ENCODE data around the gene RGSL1. TPM values are rescaled to one million over a fixed set of nuclear protein-coding genes. Genes with fewer than 3 reads are reported as not detected.
A peak's percentile ranks its signal among the peaks of the same experiment; 100 is the strongest.

Gene RGSL1
- total and polyA plus RNA-seq, 9 of the 15 experiments (the other 6 are each of a cell fraction or from before 2014, with no cell fraction given) = 0.03 TPM; not detected in 8

- no peak for TF ChIP-seq NR2C2 (CRISPR knock-in tag; IDR thresholded peaks at IDR 0.05)
- peak; percentile 58; the same call in 1 of the 2 replicates for TF ChIP-seq NR2C2 (tag; IDR thresholded peaks at IDR 0.05)
- no peak for TF ChIP-seq BRD9 (IDR thresholded peaks at IDR 0.05; ENCODE audit: low read depth, partially characterized antibody)
- 0 out of 2 replicates have a peak, but pooled peaks have one; percentile 31 for TF ChIP-seq ZNF766 (CRISPR knock-in tag; conservative IDR thresholded peaks at IDR 0.05)
- TF ChIP-seq ZBTB1 (CRISPR knock-in tag; IDR thresholded peaks at IDR 0.05; ENCODE audit: borderline replicate concordance, low read depth) = no peak
- TF ChIP-seq NR3C1 (CRISPR knock-in tag; IDR thresholded peaks at IDR 0.05) = no peak
- TF ChIP-seq CHD2 (IDR thresholded peaks at IDR 0.05; ENCODE audit: low read depth, low read length) = no peak
- no peak for TF ChIP-seq NONO (IDR thresholded peaks at IDR 0.05; ENCODE audit: low read depth in 2 of 2, low read length in 1 of 2)
- TF ChIP-seq, protein P1, sequence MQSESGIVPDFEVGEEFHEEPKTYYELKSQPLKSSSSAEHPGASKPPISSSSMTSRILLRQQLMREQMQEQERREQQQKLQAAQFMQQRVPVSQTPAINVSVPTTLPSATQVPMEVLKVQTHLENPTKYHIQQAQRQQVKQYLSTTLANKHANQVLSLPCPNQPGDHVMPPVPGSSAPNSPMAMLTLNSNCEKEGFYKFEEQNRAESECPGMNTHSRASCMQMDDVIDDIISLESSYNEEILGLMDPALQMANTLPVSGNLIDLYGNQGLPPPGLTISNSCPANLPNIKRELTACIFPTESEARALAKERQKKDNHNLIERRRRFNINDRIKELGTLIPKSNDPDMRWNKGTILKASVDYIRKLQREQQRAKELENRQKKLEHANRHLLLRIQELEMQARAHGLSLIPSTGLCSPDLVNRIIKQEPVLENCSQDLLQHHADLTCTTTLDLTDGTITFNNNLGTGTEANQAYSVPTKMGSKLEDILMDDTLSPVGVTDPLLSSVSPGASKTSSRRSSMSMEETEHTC (IDR thresholded peaks at IDR 0.05) = no peak
- no peak for TF ChIP-seq FOXJ2 (tag; IDR thresholded peaks at IDR 0.05)
- TF ChIP-seq ELF2 (CRISPR knock-in tag; IDR thresholded peaks at IDR 0.05) = peak; percentile 11; the same call in 1 of the 2 replicates
- TF ChIP-seq ZSCAN29 (IDR thresholded peaks at IDR 0.05) = no peak
- no peak for TF ChIP-seq NR2C1 (IDR thresholded peaks at IDR 0.05)
- peak; percentile 66; the same call in 1 of the 2 replicates for TF ChIP-seq NR2C1 (tag; IDR thresholded peaks at IDR 0.05)
- no peak for TF ChIP-seq ZC3H11A (IDR thresholded peaks at IDR 0.05; ENCODE audit: low read depth, low read length)
- no peak for TF ChIP-seq CEBPG (CRISPR knock-in tag; IDR thresholded peaks at IDR 0.05)
- TF ChIP-seq CEBPG (tag; conservative IDR thresholded peaks at IDR 0.05 in 1 of 2, IDR thresholded peaks at IDR 0.05 in 1 of 2) = 0 out of 4 replicates have a peak, but pooled peaks of 1 of the 2 experiments have one; percentile 1
- TF ChIP-seq CBFA2T3 (IDR thresholded peaks at IDR 0.05) = no peak
- TF ChIP-seq, protein P2, sequence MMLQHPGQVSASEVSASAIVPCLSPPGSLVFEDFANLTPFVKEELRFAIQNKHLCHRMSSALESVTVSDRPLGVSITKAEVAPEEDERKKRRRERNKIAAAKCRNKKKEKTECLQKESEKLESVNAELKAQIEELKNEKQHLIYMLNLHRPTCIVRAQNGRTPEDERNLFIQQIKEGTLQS (IDR thresholded peaks at IDR 0.05) = 0 out of 2 replicates have a peak, but pooled peaks have one; percentile 1
- TF ChIP-seq, protein P2 (CRISPR knock-in tag; conservative IDR thresholded peaks at IDR 0.05) = no peak
- TF ChIP-seq MAFF (IDR thresholded peaks at IDR 0.05; ENCODE audit: low read length) = no peak
- no peak for TF ChIP-seq ZNF436 (CRISPR knock-in tag; IDR thresholded peaks at IDR 0.05)
- TF ChIP-seq ILK (tag; IDR thresholded peaks at IDR 0.05; ENCODE audit: borderline replicate concordance, low read depth) = no peak
- TF ChIP-seq CBX1 (IDR thresholded peaks at IDR 0.05; ENCODE audit: low read depth) = no peak
- no peak for TF ChIP-seq CGGBP1 (CRISPR knock-in tag; IDR thresholded peaks at IDR 0.05)
- TF ChIP-seq PTRF (tag; IDR thresholded peaks at IDR 0.05) = no peak
- no peak for TF ChIP-seq ZBTB17 (CRISPR knock-in tag; IDR thresholded peaks at IDR 0.05)
- no peak for TF ChIP-seq TARDBP (IDR thresholded peaks at IDR 0.05)
These were observed 134.8 kb downstream of the RGSL1 start (continued) for GRCh38 chr1:182584746-182585145.
